NT2/D1 (cell line): ENCODE results near the gene ADSS2.

Experiments used
- DNase-seq: peaks from one replicate; pipeline ENCODE4 v3.0.0-alpha.2; 2011; ENCODE audit warnings: low read depth, low spot score
- H3K27me3 ChIP-seq: 2 replicates; pipeline ENCODE4 v1.6.0; 2011; ENCODE audit warnings: mild to moderate bottlenecking; ENCODE audit not compliant: insufficient read length, insufficient read depth
- H3K36me3 ChIP-seq: 2 replicates; pipeline ENCODE4 v1.6.1; 2011; ENCODE audit warnings: mild to moderate bottlenecking, low read length, mixed read lengths; ENCODE audit not compliant: insufficient read depth, insufficient read length
- H3K4me1 ChIP-seq: 2 replicates; pipeline ENCODE4 v1.5.1; 2011; ENCODE audit not compliant: insufficient read depth, insufficient read length
- H3K4me3 ChIP-seq: 2 replicates; pipeline ENCODE4 v1.5.1; 2011; ENCODE audit warnings: low read depth; ENCODE audit not compliant: insufficient read length
- H3K9ac ChIP-seq: 2 replicates; pipeline ENCODE4 v1.6.0; 2011; ENCODE audit warnings: low read depth; ENCODE audit not compliant: insufficient read length
- H3K9me3 ChIP-seq: 2 replicates; pipeline ENCODE4 v1.5.1; 2011; ENCODE audit warnings: mild to moderate bottlenecking, low read length; ENCODE audit not compliant: insufficient read depth
- SUZ12 ChIP-seq: IDR thresholded peaks from 2 replicates; pipeline ENCODE4 v1.6.1; 2011; ENCODE audit not compliant: insufficient read length, insufficient read depth; ENCODE audit errors: extremely low read depth
- YY1 ChIP-seq: IDR thresholded peaks from 2 replicates; pipeline ENCODE4 v1.6.1; 2011; ENCODE audit not compliant: insufficient read length, insufficient read depth
- ZNF274 ChIP-seq: IDR thresholded peaks from 2 replicates; pipeline ENCODE4 v1.6.1; 2011; ENCODE audit warnings: mild to moderate bottlenecking, low read depth, low read length

Gene ADSS2

DNA sequence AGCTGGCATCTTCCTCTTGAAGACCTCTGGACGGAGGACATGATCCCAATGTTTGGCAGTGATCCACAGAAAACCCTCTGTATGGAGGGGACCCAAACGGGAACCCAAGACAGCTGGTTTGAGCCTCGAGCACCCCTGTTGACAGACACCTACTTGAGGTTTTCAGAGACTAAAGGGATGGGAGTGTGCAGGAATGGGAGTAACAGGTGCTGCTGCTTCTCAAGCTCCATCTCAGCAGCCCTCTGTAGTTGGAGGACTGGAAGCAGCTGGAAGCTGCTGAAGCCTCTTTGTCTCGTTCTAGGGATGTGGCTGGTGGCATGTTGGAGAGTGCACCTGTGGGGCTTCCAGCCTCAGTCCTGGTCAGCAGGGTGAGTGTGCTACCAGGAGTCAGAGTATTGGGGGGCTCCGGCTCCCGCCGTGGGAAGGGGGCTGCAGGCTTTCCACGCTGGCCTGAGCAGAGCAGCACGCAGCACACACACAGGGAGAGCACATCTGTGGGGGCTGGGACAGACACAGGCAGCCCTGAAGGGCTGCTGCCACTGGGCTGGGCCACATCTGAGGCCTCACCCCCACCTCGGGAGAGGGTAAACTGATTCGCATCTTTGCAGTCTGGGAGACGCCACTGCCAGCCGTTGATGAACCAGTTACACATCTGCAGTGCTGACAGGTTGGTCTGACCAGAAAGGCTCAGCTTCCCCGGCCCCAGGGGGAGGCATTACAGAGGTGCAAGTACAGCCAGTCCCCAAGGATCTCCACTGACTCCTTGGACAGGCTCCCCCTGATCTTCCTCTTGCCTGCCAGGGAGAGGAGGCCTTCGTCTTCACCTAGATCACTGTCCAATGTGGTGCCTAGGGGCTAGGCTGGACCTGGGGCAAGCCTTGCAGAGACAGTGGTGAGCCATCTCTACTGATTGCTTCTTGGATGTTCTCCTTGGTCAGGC is 56.6 kb downstream of the ADSS2 start:
- peaks cover 5% of the 10 kb centered on the region for H3K4me1 ChIP-seq
- DNase-seq, result no peak
- H3K4me3 ChIP-seq, result no peak overlapping the region
- H3K9ac ChIP-seq, result no peak overlapping the region
- no peak for TF ChIP-seq SUZ12
- no peak for TF ChIP-seq YY1
- TF ChIP-seq ZNF274, result no peak
- H3K27me3 ChIP-seq, result no peaks in the 10 kb centered on the region
- H3K36me3 ChIP-seq, result no peaks in the 10 kb centered on the region
- no peaks in the 10 kb centered on the region for H3K9me3 ChIP-seq

DNA sequence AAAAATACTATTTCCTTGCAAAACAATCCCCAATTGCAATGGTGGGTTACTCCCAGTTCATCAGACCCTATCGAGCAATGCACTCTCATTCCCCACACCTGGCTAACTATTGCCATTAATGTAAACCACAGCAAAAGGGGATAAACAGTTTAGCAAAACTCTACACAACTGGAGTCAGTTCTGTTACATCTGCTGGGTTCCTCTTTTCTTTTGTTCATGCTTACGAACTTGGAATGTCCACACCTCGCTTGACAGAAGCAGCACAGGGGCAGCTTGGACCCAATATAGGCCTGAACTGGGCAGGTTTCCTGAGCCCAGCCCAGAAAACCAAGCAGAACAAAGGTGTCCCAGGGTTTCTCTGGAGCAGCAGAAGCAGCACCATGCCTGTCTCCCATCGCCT is 57.4 kb downstream of the ADSS2 start:
- no peak overlapping the region for H3K9ac ChIP-seq
- H3K9me3 ChIP-seq, result no peaks in the 10 kb centered on the region
- no peaks in the 10 kb centered on the region for H3K27me3 ChIP-seq
- peaks cover 5% of the 10 kb centered on the region for H3K4me1 ChIP-seq
- no peaks in the 10 kb centered on the region for H3K36me3 ChIP-seq
- H3K4me3 ChIP-seq, result no peak overlapping the region
- TF ChIP-seq SUZ12 (no peak), ZNF274 (no peak), YY1 (no peak)
- DNase-seq, result no peak

DNA sequence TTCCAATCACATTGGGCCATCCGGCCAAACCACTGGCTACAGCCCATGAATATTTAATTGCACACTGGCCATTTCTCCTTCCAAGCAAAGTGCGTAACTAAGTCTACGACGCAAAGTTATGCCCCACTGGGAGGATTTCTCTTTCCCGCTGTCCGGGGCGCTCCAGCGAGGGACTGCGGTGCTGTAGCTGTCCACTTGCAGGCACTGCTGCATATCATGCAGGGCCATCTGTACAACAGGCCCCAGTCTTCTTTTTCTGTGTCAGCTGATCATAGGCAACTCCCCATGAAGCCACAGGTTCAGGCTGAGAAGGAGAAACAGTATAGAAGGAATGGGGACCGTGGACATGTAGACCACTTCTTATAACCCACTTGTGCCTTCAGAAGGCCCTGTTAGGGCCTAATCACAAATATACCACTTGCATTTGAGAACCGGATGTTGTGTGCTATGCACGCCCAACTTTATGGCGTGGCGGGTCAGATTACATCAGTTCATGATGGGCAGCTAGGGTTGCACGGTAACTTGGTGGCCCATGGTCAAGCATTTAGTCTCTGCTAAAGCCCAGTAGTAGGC is 58.0 kb downstream of the ADSS2 start:
- peaks cover 5% of the 10 kb centered on the region for H3K4me1 ChIP-seq
- no peak overlapping the region for H3K4me3 ChIP-seq
- H3K36me3 ChIP-seq, result no peaks in the 10 kb centered on the region
- no peak for DNase-seq
- H3K9ac ChIP-seq, result no peak overlapping the region
- no peaks in the 10 kb centered on the region for H3K27me3 ChIP-seq
- TF ChIP-seq SUZ12 (no peak), YY1 (no peak), ZNF274 (no peak)
- no peaks in the 10 kb centered on the region for H3K9me3 ChIP-seq

DNA sequence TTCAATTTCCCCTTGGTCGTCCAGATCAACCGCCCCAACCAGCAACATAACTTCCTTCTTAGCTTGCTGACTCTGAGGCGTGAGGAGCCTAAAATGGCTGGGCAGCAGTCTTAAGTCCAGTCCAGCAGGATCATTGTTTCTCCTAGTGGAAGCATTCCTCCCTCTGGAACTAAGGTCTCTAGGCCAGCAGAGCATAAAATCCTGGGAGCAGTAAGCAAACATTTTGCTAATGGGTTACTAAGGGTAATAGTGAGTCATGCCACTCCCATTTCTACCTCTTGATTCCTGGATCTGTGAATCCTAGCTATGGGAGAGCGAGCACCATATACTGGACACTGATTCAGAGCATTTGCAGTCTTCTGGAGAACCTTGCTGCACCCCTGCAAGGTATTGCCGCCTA is 59.9 kb downstream of the ADSS2 start:
- DNase-seq, result no peak
- Histone ChIP-seq H3K9me3 (no peaks in the 10 kb centered on the region), H3K4me1 (peaks cover 5% of the 10 kb centered on the region), H3K9ac (no peak overlapping the region), H3K36me3 (no peaks in the 10 kb centered on the region), H3K27me3 (no peaks in the 10 kb centered on the region), H3K4me3 (no peak overlapping the region)
- TF ChIP-seq YY1, result no peak
- TF ChIP-seq SUZ12, result no peak
- no peak for TF ChIP-seq ZNF274

DNA sequence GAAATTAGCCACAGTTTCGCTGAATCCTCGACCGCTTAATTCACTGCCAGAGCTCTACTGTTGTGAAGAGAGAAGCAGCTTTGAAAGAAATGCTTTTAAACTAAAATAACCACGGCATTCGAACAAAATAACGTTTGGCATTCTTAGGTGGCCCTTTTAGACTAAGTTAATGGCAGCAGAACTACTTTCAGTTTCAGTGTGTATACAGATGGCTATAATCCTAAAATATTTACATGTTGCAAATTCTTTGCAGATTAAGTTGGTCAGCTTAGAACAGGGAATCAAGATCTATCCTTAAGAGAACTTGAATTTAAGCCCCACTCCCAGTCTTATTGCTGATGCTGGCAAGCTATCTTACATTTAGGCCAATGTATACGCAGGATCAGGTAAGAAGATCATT is 62.7 kb downstream of the ADSS2 start:
- TF ChIP-seq SUZ12 (no peak), YY1 (no peak), ZNF274 (no peak)
- H3K36me3 ChIP-seq, result no peaks in the 10 kb centered on the region
- no peak overlapping the region for H3K9ac ChIP-seq
- no peak overlapping the region for H3K4me3 ChIP-seq
- no peaks in the 10 kb centered on the region for H3K4me1 ChIP-seq
- H3K9me3 ChIP-seq, result no peaks in the 10 kb centered on the region
- no peak for DNase-seq
- no peaks in the 10 kb centered on the region for H3K27me3 ChIP-seq

DNA sequence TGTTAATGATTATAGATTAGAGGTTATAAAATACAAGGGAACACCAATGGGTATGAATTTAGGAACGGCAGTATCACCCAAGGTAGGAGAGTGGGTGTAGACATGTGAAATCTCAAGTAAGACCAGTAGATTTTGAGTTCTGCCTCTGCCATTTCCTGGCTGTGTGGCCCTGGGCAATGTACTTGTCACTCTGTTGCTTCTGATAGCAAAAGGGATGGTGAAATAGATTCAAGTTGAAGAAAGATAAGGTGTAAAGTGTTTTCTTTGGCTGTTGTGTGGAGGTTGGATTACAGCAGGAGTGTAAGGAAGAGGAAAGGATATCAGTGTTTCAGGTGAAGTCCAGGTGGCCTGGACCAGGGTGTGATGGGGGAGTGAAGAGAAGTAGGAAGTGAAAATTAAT is 64.3 kb downstream of the ADSS2 start:
- no peak for TF ChIP-seq ZNF274
- TF ChIP-seq YY1, result no peak
- no peak for TF ChIP-seq SUZ12
- H3K36me3 ChIP-seq, result no peaks in the 10 kb centered on the region

DNA sequence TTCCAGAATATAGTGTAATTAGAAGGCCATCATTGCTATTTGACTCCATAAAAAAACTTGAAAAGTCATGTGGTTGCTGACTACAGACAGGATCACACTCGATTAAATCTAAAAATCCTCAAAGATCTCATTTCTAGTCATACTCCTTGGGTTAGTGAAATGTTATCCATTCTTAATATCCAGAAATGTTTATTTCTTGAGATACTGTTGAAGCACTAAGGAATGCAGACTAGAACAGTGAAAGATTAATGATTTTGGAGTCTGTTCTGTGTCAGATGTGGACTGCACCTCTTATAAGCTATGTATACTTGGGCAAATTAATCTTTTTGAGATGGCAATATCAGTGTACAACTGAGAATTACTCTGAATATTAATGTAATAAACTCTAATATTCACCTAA is 65.1 kb downstream of the ADSS2 start:
- Histone ChIP-seq H3K9ac (no peak overlapping the region), H3K9me3 (no peaks in the 10 kb centered on the region), H3K36me3 (no peaks in the 10 kb centered on the region), H3K4me3 (no peak overlapping the region), H3K27me3 (no peaks in the 10 kb centered on the region), H3K4me1 (no peaks in the 10 kb centered on the region)
- TF ChIP-seq ZNF274 (no peak), SUZ12 (no peak), YY1 (no peak)
- DNase-seq, result no peak

More for the DNA sequence above, 64.3 kb downstream of the ADSS2 start:
- Histone ChIP-seq H3K4me1 (no peaks in the 10 kb centered on the region), H3K4me3 (no peak overlapping the region), H3K27me3 (no peaks in the 10 kb centered on the region), H3K9ac (no peak overlapping the region), H3K9me3 (no peaks in the 10 kb centered on the region)
- DNase-seq, result no peak
